Stimulated activated CD8-positive, alpha-beta memory T cell treated with anti-CD3 and anti-CD28 coated beads, Interleukin-12 subunit alpha, Interleukin-12 subunit beta, amount 100 ng/mL, for 4 hours (primary cell): ENCODE measurements around the gene C2CD4C.
"Not testable (repeated sequence)": the region's sequence is repeated elsewhere in the genome, so short reads cannot be mapped to it uniquely, and the experiment has no call there.

Experiments used
- DNase-seq: peaks from one replicate; pipeline ENCODE4 v3.0.0-alpha.2; 2020; ENCODE audit warnings: low read depth

C2CD4C gene

DNA sequence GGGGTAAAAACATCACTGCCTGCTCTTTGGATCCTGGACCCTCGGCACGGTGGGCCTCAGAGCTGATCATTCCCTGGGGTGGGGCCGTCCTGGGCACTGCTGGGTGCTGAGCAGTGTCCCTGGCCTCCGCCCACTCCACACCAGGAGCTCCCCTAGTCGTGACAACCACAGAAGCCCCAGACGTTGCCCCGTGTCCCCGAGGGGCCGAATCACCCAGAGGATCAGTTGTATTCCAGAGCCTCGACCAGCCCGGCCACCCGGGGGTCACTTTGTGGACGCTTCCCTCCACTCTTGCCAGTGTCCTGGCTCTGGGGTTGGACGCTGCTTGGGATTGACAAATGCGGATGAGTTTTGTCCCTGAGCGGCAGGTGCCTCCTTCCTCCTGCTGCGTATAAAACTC is 10.2 kb downstream of the C2CD4C start:
- no peak for DNase-seq

- no peak for DNase-seq
These were observed 10.8 kb downstream of the C2CD4C start for GRCh38 chr19:397941-398706.

DNA sequence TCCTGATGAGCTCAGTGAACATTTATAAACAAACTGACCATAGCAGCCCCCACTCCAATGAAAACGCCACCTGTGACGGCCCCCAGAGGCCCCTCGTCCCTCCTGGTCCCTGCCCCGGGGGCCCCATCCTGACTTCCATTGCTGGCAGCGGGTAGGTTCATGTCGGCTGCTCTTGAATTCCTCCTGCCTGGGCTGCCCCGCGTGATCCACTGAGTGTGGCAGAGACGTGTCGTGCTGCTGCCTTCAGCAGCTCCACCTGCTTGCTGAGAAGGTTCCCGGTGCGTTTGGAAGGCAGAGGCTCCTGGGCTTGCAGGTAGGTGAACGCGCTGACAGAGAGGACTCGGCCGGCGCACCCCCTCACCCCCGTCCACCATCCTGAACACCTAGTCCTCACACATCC is 11.6 kb downstream of the C2CD4C start:
- DNase-seq: no peak

DNA sequence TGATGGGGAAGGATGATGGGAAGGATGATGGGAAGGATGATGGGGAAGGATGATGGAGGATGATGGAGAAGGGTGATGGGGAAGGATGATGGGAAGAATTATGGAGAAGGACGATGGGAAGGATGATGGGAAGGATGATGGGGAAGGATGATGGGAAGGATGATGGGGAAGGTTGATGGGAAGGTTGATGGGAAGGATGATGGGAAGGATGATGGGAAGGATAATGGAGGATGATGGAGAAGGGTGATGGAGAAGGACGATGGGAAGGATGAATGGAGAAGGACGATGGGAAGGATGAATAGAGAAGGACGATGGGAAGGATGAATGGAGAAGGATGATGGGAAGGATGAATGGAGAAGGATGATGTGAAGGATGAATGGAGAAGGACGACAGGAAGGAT is 13.5 kb downstream of the C2CD4C start:
- DNase-seq: no peak

DNA sequence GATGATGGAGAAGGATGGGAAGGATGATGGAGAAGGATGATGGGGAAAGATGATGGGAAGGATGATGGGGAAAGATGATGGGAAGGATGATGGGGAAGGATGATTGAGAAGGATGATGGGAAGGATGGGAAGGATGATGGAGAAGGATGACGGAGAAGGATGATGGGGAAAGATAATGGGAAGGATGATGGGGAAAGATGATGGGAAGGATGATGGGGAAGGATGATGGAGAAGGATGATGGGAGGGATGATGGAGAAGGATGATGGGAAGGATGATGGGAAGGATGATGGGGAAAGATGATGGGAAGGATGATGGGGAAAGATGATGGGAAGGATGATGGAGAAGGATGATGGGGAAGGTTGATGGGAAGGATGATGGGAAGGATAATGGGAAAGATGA is 14.1 kb downstream of the C2CD4C start:
- not testable (repeated sequence) for DNase-seq

DNA sequence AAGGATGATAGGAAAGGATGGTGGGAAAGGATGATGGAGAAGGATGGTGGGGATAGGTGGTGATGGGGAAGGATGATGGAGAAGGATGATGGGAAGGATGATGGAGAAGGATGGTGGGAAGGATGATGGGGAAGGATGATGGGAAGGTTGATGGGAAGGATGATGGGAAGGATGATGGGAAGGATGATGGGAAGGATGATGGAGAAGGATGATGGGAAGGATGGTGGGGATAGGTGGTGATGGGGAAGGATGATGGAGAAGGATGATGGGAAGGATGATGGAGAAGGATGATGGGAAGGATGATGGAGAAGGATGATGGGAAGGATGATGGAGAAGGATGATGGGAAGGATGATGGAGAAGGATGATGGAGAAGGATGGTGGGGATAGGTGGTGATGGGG is 15.4 kb downstream of the C2CD4C start:
- not testable (repeated sequence) for DNase-seq

DNA sequence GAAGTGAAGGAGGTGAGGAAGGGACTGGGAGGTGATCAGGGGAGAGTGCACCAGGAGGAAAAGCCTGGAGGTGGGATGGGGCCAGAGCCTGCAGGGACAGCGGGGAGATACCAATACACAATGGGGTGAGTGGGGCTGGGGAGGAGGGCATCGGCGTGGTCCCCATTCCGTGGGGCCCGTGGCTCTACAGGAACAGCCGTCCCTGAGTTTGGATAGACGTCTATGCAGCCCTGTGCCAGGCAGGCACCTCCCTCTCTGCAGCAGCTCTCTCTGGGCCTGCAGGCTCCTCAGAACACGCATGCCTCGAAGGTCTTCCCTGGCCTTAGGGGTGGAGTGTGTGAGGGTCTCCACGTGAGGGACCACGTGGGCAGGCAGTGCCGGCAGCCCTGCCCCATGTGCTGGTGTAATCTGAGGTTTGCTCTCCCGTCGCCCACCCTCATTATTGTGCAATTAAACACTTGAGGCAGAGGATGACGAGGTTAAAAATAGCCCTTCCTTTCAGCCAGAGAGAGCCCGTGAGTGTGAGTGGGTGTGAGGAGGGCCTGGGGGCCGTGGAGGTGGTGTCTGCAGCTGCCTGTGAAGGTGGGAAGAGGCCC is 16.5 kb downstream of the C2CD4C start:
- no peak for DNase-seq

GRCh38 chr19:391726-392374 is 17.1 kb downstream of the C2CD4C start:
- no peak for DNase-seq

DNA sequence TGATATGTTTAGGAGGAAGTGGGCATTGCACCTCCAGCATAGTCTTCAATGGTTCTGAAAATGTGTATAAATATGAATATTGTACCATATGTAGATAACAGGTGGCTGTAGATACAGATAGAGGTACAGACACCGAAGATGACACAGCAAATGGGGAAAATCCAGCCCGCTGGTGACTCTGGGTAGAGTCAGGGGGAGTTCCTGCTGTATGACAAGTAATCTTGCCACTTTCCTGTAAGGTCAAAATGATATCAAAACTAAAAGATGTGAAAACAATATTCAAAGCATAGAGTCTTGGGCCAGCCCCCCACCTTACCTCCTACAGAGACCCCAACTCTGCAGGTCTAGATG is 17.8 kb downstream of the C2CD4C start:
- DNase-seq: no peak

DNA sequence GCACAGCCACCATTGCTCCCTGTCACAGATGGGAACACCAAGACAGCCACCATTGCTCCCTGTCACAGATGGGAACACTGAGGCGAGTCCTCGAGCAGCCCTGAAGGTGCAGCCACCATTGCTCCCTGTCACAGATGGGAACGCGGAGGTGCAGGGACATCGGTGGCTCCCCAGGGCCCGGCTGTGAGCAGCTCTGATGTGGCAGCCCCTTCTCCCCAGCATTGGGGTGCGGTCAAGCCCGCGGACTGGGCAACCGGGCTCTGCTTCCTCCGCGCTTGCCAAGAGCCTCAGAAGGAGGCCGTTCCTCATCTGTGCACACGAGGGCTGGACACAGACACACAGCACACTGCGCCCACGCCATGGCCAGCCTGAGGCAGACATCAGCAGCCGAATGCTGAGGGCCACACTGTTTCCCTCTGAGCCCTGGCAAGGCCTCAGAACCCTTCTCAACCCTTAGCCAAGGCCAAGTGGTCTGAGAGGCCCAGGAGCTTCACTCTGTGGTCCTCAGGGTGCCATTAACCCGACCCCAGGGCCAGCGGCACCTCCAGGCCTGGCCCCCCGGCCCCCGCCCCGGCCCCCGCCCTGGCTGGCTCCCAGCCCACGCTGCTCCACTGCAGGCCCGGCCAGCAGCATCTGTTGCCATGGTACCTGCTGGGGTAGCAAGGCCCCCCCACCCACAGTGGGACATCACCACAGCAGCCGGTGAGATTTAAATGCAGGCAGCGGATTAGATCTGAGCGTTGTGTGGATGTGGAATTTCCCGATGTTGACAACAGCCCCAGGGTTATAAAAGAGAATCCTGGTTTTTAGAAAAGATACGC is 18.4 kb downstream of the C2CD4C start:
- no peak for DNase-seq

GRCh38 chr19:389935-390289 is 19.0 kb downstream of the C2CD4C start:
- no peak for DNase-seq

DNA sequence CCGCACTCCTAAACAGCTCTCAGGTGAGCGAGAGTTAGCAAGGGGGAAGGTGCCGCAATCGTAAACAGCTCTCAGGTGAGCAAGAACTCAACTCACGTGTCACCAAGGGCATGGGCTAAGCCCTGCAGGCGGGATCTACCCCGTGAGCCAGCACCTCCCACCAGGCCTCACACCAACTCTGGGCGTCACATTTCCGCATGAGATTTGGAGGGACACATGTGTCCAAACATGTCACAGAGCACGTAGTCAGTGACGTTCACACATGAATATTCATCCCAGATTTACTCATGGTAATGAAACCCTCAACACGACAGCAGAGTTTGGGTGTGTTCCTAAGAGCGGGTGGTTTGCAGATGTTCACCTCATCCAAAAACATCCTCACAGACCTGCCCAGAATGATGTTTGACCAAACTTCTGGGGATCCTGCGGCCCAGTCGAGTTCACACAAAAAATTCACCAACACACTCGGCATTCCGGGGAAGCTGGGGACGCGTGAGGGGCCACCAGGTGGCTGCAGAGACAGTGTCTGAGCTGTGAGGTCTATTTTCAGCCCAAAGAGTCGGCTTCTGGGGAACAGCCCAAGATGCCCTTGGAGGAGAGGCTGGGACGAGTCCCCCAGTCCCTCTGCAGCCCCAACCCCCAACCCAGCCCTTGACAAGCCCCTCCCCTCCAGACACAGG is 19.6 kb downstream of the C2CD4C start:
- no peak for DNase-seq

- DNase-seq: no peak
These were observed 20.3 kb downstream of the C2CD4C start for GRCh38 chr19:388691-389090.

GRCh38 chr19:387777-388176 is 21.2 kb downstream of the C2CD4C start:
- no peak for DNase-seq

DNA sequence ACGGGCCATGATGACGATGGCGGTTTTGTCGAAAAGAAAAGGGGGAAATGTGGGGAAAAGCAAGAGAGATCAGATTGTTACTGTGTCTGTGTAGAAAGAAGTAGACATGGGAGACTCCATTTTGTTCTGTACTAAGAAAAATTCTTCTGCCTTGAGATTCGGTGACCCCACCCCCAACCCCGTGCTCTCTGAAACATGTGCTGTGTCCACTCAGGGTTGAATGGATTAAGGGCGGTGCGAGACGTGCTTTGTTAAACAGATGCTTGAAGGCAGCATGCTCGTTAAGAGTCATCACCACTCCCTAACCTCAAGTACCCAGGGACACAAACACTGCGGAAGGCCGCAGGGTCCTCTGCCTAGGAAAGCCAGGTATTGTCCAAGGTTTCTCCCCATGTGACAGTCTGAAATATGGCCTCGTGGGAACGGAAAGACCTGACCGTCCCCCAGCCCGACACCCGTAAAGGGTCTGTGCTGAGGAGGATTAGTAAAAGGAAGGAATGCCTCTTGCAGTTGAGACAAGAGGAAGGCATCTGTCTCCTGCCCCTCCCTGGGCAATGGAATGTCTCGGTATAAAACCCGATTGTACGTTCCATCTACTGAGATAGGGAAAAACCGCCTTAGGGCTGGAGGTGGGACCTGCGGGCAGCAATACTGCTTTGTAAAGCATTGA is 22.2 kb downstream of the C2CD4C start:
- not testable (repeated sequence) for DNase-seq

- not testable (repeated sequence) for DNase-seq
These were observed 22.8 kb downstream of the C2CD4C start for GRCh38 chr19:386189-386588.

DNA sequence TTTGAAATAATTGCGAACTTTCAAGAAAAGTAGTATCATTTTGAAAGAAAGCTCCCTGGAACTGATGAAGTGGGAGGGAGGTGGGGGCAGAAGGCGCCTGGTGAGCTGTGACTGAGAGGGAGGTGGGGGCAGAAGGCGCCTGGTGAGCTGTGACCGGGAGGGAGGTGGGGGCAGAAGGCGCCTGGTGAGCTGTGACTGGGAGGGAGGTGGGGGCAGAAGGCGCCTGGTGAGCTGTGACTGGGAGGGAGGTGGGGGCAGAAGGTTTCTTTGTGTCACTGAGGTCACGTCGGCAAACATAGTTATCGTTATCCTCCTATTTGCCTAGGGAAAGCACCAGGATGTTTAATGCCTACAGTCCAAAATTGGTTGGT is 24.2 kb downstream of the C2CD4C start:
- DNase-seq: no peak

GRCh38 chr19:383922-384798 is 24.8 kb downstream of the C2CD4C start:
- no peak for DNase-seq

DNA sequence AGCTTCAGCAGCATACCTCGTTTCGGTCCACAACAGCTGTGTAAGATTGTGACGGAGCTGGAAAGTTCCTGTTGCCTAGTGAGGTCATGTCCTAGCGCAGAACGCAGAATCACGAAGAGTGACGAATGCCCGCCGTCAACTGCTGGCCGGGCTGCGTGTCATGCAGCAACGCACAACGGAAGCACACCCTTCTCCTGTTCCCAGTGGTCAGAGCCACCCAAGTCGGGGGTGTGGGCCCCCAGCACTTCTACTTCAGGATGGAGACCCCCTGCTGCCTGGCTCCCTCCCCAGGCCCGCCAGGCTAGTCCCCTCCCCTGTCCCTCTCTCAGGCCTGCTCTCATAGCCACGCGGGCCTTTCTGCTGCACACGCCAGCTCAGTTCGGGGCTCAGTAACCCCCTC is 25.9 kb downstream of the C2CD4C start:
- no peak for DNase-seq

DNA sequence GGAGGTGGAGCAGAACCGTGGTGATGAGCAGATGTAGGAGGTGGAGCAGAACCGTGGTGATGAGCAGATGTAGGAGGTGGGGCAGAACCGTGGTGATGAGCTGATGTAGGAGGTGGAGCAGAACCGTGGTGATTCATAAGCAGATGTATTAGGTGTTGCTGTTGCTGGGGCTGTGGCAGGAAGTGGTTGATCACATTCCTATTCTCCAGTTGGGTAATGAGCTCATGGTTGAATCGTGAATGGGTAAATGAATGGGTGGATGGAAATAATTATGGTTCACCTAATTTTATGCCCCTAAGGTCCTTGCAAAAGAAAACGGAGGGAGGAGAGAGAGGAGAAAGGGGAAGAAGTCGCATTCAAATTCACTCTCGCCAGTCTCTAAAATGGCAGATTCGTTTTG is 26.4 kb downstream of the C2CD4C start:
- not testable (repeated sequence) for DNase-seq

DNA sequence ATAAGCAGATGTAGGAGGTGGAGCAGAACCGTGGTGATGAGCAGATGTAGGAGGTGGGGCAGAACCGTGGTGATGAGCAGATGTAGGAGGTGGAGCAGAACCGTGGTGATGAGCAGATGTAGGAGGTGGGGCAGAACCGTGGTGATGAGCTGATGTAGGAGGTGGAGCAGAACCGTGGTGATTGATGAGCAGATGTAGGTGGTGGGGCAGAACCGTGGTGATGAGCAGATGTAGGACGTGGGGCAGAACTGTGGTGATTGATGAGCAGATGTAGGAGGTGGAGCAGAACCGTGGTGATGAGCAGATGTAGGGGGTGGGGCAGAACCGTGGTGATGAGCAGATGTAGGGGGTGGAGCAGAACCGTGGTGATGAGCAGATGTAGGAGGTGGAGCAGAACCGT is 27.0 kb downstream of the C2CD4C start:
- not testable (repeated sequence) for DNase-seq
